Measurements from ENCODE around the gene RNF111. TPM values are rescaled to one million over a fixed set of nuclear protein-coding genes. Genes with fewer than 3 reads are reported as not detected.

The RNF111 gene
- total and polyA plus RNA-seq, 9 of the 15 experiments (the other 6 are each of a cell fraction or from before 2014, with no cell fraction given) = 7.9 to 26.0 (median 14.4) TPM

DNA sequence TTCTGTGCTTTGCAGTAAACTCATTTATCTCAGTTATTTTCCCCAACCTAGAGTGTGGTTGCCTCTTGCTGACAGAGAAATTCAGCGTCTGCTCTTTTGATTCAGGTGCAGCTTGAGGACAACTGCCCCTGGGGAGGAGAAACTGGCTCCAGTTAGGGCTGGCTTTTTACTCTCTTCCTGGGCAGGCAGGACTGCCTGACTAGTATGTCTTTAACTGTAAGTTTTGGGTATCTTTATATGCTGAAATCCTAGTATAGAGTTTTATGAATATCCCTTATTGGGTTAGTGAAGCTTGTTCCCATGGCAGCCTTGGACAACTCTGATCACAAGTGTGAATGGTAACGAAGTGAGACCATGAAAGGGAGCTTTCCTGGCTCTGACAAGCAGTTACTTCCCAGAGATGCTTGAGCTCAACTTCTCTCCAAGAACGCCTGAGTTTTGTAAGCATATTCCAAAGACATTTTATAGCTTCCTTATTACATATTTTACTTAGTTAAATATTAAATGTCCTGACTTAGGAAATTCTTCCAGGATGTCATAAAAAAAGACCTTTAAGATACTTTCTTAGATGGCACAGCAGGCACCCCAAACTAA lies 144.6 kb downstream of the RNF111 start:
- H4K20me1 ChIP-seq (replicated peaks; ENCODE audit: control insufficient read depth, insufficient read depth, low read length) = no peaks in the 10 kb centered on the region
- 90% methylated on average over 3 of the region's 3 CpGs for WGBS (ENCODE audit: insufficient coverage, low coverage, missing lambda C conversion rate)
- H3K9me1 ChIP-seq (ENCODE audit: control insufficient read depth, insufficient read depth, low read length) = no peaks in the 10 kb centered on the region
- no peak overlapping the region for H3K27ac ChIP-seq (ENCODE audit: extremely low read depth, low read depth, low read length)
- in situ Hi-C loops (cut with MboI) (no loop called here), intact Hi-C loops (cut with micrococcal nuclease) (no loop called here)
- no TSS peak for BruUV-seq (replicated peaks)
- H3K79me2 ChIP-seq (ENCODE audit: control insufficient read depth, insufficient read depth, low read length) = peaks cover 18% of the 10 kb centered on the region; the same call in 2 of the 3 replicates
- TF ChIP-seq SAP30 (IDR thresholded peaks at IDR 0.05; ENCODE audit: borderline replicate concordance, insufficient read depth, low read depth, low read length, poor library complexity, severe bottlenecking) = no peak
- TF ChIP-seq BHLHE40 (IDR thresholded peaks at IDR 0.05; ENCODE audit: low read length) = no peak
- no peak for TF ChIP-seq CHD4 (IDR thresholded peaks at IDR 0.05; ENCODE audit: insufficient read depth, insufficient replicate concordance, low read depth, low read length, poor library complexity, severe bottlenecking)
- no peaks in the 10 kb centered on the region for H3K27me3 ChIP-seq (ENCODE audit: control insufficient read depth in 2 of 2, insufficient read depth in 2 of 2, low read length in 2 of 2)
- FAIRE-seq (no peak), ATAC-seq (no peak), DNase-seq (ENCODE audit: extremely low read depth in 1 of 4, low spot score in 3 of 4) (no peak)
- no peak overlapping the region for H3K4me3 ChIP-seq
- POLR2A ChIA-PET = interaction anchor here (0.6 to 1.1 kb wide), 3 partner anchors 11 to 363 kb away, joined by 3 read pairs; no protein-coding TSS in a partner anchor
- H3K9ac ChIP-seq (ENCODE audit: insufficient read depth in 1 of 2, low read depth in 2 of 2, low read length in 2 of 2) = no peak overlapping the region
- H2AFZ ChIP-seq (ENCODE audit: low read depth, low read length) = no peak overlapping the region
- H3K4me1 ChIP-seq (replicated peaks in 1 of 2; ENCODE audit: control insufficient read depth in 2 of 2, insufficient read depth in 2 of 2, low read length in 2 of 2) = no peaks in the 10 kb centered on the region
- CTCF ChIA-PET (ENCODE audit: low intra/inter-chr PET ratio) = no interaction called here
- peaks cover 60% of the 10 kb centered on the region for H3K36me3 ChIP-seq (ENCODE audit: control insufficient read depth, insufficient read depth, low read length)
- no peaks in the 10 kb centered on the region for H3K9me3 ChIP-seq (replicated peaks; ENCODE audit: control insufficient read depth, insufficient read depth, low read depth, low read length)
- no peak overlapping the region for H3K4me2 ChIP-seq (ENCODE audit: insufficient read depth, low read length)

DNA sequence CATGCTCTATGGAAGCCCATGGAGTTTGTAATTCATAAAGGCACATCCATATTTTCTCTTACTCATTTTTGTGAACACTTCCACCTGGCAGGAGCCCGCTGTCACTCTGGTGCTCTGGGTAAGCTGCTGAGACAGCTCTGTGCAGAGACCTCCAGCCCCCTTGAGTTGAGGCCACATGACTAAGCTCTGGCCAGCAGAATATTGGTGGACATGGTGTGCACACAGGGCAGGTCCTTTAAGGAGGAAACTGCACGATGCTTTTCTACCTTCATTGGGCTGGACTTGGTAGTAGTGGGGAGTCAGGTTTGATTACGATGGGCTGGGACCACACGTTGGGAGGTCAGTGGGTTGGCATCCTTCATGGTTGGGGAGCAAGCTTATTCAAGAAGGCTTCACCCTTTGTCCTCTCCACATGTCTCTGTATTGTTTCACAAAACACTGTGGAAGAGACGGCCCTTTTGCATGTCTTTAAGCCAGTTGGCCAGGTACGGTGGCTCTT lies 146.5 kb downstream of the RNF111 start:
- WGBS (ENCODE audit: insufficient coverage, low coverage, missing lambda C conversion rate) = 93% methylated on average over 6 of the region's 6 CpGs
- BruUV-seq (replicated peaks) = no TSS peak
- no peak for TF ChIP-seq ZBTB7A (IDR thresholded peaks at IDR 0.05; ENCODE audit: borderline replicate concordance, control insufficient read depth, low read depth, low read length)
- TF ChIP-seq ILK (tag; IDR thresholded peaks at IDR 0.05; ENCODE audit: borderline replicate concordance, low read depth) = no peak
- TF ChIP-seq CEBPB (tag; IDR thresholded peaks at IDR 0.05) = no peak
- no peak for TF ChIP-seq CTBP1 (IDR thresholded peaks at IDR 0.05; ENCODE audit: borderline replicate concordance)
- TF ChIP-seq ZKSCAN3 (CRISPR knock-in tag; IDR thresholded peaks at IDR 0.05) = no peak
- TF ChIP-seq, protein P1, sequence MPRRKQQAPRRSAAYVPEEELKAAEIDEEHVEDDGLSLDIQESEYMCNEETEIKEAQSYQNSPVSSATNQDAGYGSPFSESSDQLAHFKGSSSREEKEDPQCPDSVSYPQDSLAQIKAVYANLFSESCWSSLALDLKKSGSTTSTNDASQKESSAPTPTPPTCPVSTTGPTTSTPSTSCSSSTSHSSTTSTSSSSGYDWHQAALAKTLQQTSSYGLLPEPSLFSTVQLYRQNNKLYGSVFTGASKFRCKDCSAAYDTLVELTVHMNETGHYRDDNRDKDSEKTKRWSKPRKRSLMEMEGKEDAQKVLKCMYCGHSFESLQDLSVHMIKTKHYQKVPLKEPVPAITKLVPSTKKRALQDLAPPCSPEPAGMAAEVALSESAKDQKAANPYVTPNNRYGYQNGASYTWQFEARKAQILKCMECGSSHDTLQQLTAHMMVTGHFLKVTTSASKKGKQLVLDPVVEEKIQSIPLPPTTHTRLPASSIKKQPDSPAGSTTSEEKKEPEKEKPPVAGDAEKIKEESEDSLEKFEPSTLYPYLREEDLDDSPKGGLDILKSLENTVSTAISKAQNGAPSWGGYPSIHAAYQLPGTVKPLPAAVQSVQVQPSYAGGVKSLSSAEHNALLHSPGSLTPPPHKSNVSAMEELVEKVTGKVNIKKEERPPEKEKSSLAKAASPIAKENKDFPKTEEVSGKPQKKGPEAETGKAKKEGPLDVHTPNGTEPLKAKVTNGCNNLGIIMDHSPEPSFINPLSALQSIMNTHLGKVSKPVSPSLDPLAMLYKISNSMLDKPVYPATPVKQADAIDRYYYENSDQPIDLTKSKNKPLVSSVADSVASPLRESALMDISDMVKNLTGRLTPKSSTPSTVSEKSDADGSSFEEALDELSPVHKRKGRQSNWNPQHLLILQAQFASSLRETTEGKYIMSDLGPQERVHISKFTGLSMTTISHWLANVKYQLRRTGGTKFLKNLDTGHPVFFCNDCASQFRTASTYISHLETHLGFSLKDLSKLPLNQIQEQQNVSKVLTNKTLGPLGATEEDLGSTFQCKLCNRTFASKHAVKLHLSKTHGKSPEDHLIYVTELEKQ (CRISPR knock-in tag; IDR thresholded peaks at IDR 0.05) = no peak

More for the DNA sequence above, 146.5 kb downstream of the RNF111 start:
- Histone ChIP-seq H3K27ac (ENCODE audit: extremely low read depth, low read depth, low read length) (no peak overlapping the region), H4K20me1 (replicated peaks; ENCODE audit: control insufficient read depth, insufficient read depth, low read length) (no peaks in the 10 kb centered on the region), H3K4me2 (ENCODE audit: insufficient read depth, low read length) (no peak overlapping the region), H3K9me3 (replicated peaks; ENCODE audit: control insufficient read depth, insufficient read depth, low read depth, low read length) (no peaks in the 10 kb centered on the region), H3K4me1 (replicated peaks in 1 of 2; ENCODE audit: control insufficient read depth in 2 of 2, insufficient read depth in 2 of 2, low read length in 2 of 2) (peaks cover 0 to 3% of the 10 kb centered on the region in 2 experiments; a peak in 1 of 5 replicates), H3K36me3 (ENCODE audit: control insufficient read depth, insufficient read depth, low read length) (peaks cover 67% of the 10 kb centered on the region), H3K27me3 (ENCODE audit: control insufficient read depth in 2 of 2, insufficient read depth in 2 of 2, low read length in 2 of 2) (no peaks in the 10 kb centered on the region), H2AFZ (ENCODE audit: low read depth, low read length) (no peak overlapping the region), H3K9ac (ENCODE audit: insufficient read depth in 1 of 2, low read depth in 2 of 2, low read length in 2 of 2) (no peak overlapping the region), H3K79me2 (ENCODE audit: control insufficient read depth, insufficient read depth, low read length) (peaks cover 6% of the 10 kb centered on the region; the same call in 1 of the 3 replicates), H3K4me3 (no peak overlapping the region), H3K9me1 (ENCODE audit: control insufficient read depth, insufficient read depth, low read length) (peaks cover 3% of the 10 kb centered on the region)
- DNase-seq (ENCODE audit: extremely low read depth in 1 of 4, low spot score in 3 of 4) (no peak), FAIRE-seq (no peak), ATAC-seq (no peak)
- CTCF ChIA-PET (ENCODE audit: low intra/inter-chr PET ratio) = no interaction called here
- POLR2A ChIA-PET = interaction anchor here (0.5 to 2.0 kb wide), 4 partner anchors 10 to 1118 kb away, joined by 3 to 4 read pairs (median 4); no protein-coding TSS in a partner anchor
- in situ Hi-C loops (cut with MboI) = no loop called here
- intact Hi-C loops (cut with micrococcal nuclease) = no loop called here

Data from K562 (cell line).